PFSK-1 (cell line): ENCODE data around the gene BCL11B.

Source experiments
- FOXP2 ChIP-seq: optimal IDR thresholded peaks from 2 replicates; pipeline ENCODE3; 2011; ENCODE audit warnings: borderline replicate concordance, control low read depth, inconsistent platforms; ENCODE audit not compliant: insufficient read depth; ENCODE audit errors: extremely low read length, extremely low read depth
- POLR2AphosphoS5 ChIP-seq: IDR thresholded peaks from 2 replicates; pipeline ENCODE4 v1.6.1; 2012; ENCODE audit warnings: low read depth, mild to moderate bottlenecking, control low read depth, low read length, moderate library complexity
- REST ChIP-seq, 2 experiments: IDR thresholded peaks; 2 replicates each; pipeline versions ENCODE4 v1.6.1 to v1.8.0; 2011 to 2012; ENCODE audit warnings: low read depth in 2 of 2, low read length in 2 of 2, control low read depth in 1 of 2, inconsistent platforms in 1 of 2, mild to moderate bottlenecking in 1 of 2, moderate library complexity in 1 of 2; ENCODE audit not compliant: insufficient read depth in 1 of 2
- SIN3A ChIP-seq: IDR thresholded peaks from 2 replicates; pipeline ENCODE4 v1.6.1; 2012; ENCODE audit warnings: mild to moderate bottlenecking, low read length, moderate library complexity, borderline replicate concordance; ENCODE audit not compliant: insufficient read depth
- TAF1 ChIP-seq: IDR thresholded peaks from 2 replicates; pipeline ENCODE4 v1.6.1; 2012; ENCODE audit warnings: low read length, control low read depth, borderline replicate concordance; ENCODE audit not compliant: insufficient read depth

- TF ChIP-seq TAF1 (no peak), POLR2AphosphoS5 (no peak), REST (IDR thresholded peaks at IDR 0.05; ENCODE audit: insufficient read depth in 1 of 2, low read depth in 2 of 2, low read length in 2 of 2) (no peak), SIN3A (no peak), FOXP2 (no peak)
These were observed 30.5 kb downstream of the BCL11B start for GRCh38 chr14:99241325-99242010.
